Measurements from ENCODE around the gene UGDH.
"Not testable (repeated sequence)": the region's sequence is repeated elsewhere in the genome, so short reads cannot be mapped to it uniquely, and the experiment has no call there.

The UGDH gene

DNA sequence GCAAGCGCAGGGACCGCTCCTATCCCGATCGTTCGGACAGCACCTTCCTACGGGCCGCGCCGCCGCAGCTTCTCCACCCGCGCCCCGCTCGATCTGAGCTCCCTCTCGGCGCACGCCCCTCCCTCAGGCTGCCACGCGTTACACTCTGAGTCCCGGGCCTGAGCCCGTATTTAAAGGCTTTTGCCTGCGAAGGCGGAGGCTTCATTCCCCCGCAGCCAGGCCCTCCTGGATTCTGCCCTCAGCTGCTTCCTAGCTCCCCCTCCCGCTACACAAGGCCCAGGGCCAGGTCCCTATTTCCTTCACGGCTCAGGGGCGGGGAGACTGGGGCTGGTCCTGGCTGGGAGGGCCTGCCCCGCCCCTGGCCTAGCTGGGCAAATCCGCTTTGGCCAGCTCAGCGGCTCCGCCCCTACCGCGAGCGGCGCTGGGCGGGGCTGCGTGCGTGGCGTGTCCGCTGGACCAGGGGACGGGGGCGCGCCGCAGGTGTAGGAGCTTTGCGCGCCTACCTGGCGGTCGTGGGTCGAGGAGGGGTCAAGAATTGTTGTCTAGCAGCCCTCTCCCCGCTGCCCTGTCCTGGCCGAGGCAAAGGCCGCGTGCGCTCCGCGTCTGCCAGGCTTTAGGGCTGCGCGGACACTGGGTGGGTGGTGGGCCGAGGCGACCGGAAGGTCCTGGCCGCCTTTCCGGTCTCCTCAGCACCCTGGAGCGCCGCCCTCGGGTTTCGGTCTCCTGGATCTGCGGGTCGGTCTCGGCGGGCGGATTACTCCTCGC lies at the start of gene UGDH:
Gene UGDH, minus strand, starts transcription at position 144 of the 765 bp plus-strand sequence. CDS start 5,927 bp downstream, outside the sequence.
- peak; percentile 87 to 92 for DNase-seq

DNA sequence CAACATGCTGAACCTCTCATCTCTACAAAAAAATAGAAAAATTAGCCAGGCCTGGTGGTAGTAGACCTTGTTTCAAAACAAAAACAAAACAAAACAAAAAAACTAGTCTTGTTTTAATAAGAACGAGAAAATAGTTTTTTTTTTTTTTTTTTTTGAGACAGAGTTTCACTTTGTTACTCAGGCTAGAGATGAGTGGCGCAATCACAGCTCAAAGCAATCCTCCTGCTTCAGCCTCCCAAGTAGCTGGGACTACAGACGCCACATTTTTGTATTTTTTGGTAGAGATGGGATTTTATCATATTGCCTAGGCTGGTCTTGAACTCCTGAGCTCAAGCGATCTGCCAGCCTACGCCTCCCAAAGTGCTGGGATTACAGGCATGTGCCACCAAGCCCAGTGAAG lies 47.7 kb upstream of the UGDH start:
- DNase-seq = no peak

DNA sequence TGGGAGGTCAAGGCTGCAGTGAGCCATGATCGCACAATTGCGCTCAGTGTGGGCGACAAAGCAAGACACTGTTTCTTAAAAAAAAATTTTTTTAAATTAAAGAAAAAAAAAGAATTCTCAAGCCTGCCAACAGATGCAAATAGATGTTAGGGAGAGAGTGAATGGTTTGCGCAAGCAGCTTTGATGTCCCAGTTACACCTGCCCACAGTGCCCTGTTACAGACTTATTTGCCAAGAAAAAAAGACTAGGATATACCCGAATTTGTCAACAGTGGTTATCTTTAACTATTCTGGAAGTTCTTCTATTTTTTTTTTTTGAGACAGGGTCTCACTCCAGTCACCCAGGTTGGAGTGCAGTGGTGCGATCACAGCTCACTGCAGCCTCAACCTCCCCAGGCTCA lies 44.3 kb upstream of the UGDH start:
- no peak for DNase-seq

GRCh38 chr4:39571054-39571453 lies 43.8 kb upstream of the UGDH start:
- no peak for DNase-seq

- DNase-seq = no peak
Measured at GRCh38 chr4:39569209-39569608, 42.0 kb upstream of the UGDH start.

GRCh38 chr4:39568805-39569204 lies 41.6 kb upstream of the UGDH start:
- peak in 1 of 2 donors; percentile 35 for DNase-seq

GRCh38 chr4:39565878-39566600 lies 38.8 kb upstream of the UGDH start:
- no peak for DNase-seq

DNA sequence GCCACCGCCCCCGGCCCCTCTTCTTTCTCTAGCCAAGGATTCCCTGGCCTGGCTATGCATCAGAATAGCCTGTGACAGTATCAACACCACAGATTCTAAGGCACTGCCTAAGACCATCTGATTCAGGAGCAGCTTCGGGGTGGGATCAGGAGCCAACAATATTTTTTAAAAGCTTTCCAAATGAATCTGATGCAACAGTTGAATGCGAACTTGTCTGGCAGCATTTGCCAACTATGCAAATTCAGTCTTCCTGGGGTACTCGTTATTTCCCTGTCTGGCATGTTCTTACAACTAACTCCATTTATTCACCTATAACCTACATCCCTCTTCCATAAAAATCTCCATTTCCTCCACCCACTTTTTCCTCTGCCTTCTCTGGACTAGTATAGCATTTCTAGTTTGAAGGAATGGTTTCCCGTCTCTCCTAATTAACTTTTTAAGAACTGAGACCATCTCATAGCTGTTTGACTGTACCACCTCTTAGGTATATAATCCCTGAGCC lies 36.2 kb upstream of the UGDH start:
- no peak for DNase-seq

GRCh38 chr4:39562792-39563191 lies 35.6 kb upstream of the UGDH start:
- no peak for DNase-seq

DNA sequence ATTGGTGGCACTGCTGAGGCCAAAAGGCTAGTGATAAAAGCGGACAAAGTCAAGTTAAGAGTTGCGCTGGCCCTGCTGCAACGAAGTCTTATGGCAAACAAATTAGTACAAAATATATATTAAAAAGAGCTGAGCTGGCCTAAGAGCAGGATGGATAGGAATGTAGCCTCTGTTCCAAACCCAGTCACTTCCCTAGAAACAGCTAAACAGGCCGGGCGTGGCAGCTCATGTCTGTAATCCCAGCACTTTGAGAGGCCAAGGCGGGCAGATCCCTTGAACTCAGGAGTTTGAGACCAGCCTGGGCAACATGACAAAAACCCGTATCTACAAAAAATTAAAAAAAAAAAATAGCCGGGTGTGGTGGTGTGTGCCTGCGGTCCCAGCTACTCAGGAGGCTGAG lies 32.4 kb upstream of the UGDH start:
- no peak for DNase-seq

DNA sequence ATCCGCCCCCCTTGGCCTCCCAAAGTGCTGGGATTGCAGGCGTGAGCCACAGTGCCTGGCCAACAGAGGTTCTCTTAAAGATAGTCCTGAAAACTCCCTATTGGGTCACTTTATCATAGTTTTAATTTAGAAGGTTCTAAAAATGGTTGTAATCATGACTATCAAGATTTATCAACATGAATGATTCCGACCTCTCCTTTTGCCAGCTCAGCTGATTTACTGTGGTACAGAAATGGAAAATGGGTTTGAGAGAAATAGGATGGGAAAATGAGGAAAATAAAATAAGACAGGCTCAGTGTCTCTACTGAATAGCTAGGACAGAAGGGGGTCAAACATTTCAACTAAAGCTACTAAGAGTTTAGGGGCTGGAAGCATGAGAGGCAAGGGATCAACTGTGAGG lies 28.2 kb upstream of the UGDH start:
- DNase-seq = no peak

DNA sequence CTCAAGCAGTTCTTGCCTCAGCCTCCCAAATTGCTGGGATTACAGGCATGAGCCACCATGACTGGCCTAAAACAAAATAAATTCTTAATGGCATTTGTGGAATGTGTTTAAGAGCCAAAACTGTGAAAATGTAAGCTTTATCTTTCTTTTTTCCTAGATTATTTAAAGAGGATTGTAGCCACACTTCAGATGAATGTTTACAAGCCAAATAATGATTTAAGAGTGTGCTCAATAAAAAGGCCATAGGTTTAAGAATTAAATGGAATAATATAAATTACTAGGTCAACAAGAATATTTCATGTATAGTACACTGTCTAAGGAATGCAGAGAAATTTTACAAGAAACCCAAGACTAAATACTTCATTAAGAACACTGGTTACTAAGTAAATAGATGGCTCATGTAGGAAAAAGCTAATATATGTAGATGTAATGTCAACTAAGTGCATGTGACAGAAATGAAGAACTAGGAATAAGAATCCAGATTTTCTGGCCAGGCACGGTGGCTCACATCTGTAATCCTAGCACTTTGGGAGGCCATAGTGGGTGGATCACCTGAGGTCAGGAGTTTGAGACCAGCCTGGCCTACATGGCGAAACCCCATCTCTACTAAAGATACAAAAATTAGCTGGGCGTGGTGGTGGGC lies 21.3 kb upstream of the UGDH start:
- no peak for DNase-seq

DNA sequence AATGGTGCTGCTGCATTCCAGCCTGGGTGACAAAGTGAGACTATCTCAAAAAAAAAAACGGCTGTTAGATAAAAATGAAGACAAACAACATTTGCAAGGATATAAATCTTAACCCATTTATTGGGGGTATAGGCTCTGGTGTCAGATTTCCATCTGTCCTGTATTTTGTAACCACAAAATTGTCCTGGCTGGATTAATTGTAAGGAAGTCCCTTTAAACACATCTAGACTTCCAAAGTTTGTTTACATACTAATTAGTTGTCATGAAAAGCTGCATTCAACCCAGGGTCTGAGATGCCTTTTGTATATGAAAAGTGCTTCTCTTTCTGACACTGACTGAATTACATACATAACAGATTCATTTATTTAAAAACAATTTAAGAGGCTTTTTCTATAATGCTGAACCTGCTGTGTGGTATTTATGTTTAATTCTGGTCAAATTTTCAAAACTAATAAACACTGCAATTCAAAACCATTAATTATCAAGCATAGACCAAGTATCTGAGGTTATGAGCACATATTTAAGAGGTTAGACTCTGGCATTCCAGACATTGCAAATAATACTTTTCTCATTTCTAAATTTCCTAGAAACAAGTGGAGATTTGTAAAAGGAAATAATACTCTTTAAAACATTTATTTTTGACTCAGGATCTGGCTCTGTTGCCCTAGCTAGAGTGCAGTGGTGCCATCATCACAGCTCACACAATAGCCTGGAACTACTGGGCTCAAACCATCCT lies 17.5 kb upstream of the UGDH start:
- DNase-seq = no peak

GRCh38 chr4:39544080-39544479 lies 16.8 kb upstream of the UGDH start:
- not testable (repeated sequence) for DNase-seq

DNA sequence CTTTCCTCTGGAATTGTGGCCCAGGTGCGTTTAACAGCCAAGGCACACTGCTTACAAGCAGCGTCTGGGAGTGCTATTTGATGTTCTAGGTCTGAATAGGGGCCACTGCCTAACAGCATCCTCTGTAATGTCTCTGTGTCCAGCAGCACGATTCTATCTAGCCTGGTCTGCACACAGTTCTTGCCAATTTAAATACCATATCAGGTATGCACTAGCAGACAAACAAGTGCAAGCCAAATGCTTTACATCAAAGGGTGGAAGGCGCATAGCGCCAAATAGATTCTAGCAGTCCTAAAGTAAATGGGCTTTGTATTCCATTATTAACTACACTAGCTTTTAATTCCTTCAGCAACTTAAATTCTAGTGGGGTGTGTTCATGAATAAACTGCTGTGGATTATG lies 15.8 kb upstream of the UGDH start:
- no peak for DNase-seq

GRCh38 chr4:39542611-39543012 lies 15.4 kb upstream of the UGDH start:
- DNase-seq = no peak

DNA sequence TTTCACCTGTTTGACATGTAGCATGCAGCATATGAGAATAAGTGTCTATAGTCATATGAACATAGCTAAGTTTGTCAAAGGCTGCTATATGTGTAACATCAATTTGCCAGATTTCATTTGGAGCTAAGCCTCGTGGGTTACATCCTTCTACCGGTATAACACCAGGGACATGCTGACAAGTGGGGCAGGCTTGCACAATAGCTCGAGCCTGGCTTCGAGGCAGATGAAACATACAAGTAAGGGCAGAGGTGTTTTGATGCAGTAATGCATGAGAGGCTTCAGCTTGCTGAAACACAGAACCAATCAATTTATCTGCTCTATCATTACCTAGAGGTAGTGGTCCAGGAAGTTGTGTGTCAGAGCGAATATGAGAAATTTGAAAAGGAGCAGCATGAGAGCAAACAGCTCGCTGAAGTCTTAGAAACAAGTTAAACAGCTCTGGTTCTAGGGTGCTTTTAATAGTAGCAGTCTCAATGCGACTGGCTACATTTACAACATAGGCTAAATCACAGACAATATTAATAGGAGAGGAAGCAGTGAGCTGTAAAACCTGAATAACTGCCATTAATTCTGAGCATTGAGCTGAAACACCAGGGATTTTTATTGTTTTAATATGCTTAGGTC lies 14.9 kb upstream of the UGDH start:
- DNase-seq = no peak

- no peak for DNase-seq
Measured at GRCh38 chr4:39539089-39539611, 11.9 kb upstream of the UGDH start.

DNA sequence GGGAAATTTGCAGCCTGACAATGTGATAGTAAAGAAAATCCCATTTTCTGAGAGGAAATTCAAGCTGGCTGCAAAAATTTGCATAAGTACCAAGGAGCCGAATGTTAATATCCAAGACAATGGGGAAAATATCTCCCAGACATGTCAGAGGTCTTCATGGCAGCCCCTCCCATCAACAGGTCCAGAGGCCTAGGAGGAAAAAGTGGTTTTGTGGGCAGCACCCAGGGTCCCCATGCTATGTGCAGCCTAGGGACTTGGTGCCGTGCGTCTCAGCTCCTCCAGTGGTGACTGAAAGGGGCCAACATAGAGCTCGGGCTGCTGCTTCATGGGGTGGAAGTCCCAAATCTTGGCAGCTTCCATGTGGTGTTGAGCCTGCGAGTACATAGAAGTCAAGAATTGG lies 6.3 kb upstream of the UGDH start:
- DNase-seq = no peak

GRCh38 chr4:39532237-39532636 lies 5.0 kb upstream of the UGDH start:
- not testable (repeated sequence) for DNase-seq

GRCh38 chr4:39530682-39531081 lies 3.4 kb upstream of the UGDH start:
- no peak for DNase-seq

GRCh38 chr4:39529534-39529933 lies 2.3 kb upstream of the UGDH start:
- DNase-seq = no peak
